Spleen (tissue), 7 donors: ENCODE data around the gene GRAMD1B.

ENCODE experiments used
- CTCF ChIP-seq, 11 experiments: fragments of 200-600 bp in 7 of 11; fragments of 450-650 bp in 4 of 11; sonication (generic) in 4 of 11; IDR thresholded peaks in 8 of 11; conservative IDR thresholded peaks in 3 of 11; 1 replicate in 7 of 11; 2 replicates in 4 of 11; pipeline versions ENCODE4 v1.4.0 to v1.8.0; 2016 to 2021; ENCODE audit warnings: antibody characterized with exemption in 11 of 11, inconsistent platforms in 4 of 11, mild to moderate bottlenecking in 1 of 11
- POLR2A ChIP-seq, 3 donors: fragments of 450-650 bp; IDR thresholded peaks; one replicate each; pipeline ENCODE4 v1.5.1; 2017; ENCODE audit warnings: antibody characterized with exemption in 3 of 3, mild to moderate bottlenecking in 1 of 3
- POLR2AphosphoS5 ChIP-seq, 3 donors: sonication (generic); formaldehyde crosslinking; IDR thresholded peaks; one replicate each; pipeline ENCODE4 v1.5.1; 2017; ENCODE audit warnings: antibody characterized with exemption in 3 of 3
- donor health status: DM: no; HTN: no; CAD: no; lungs with moderate emphysema.
- donor health status: DM: no; HTN: no; CAD: no.
- donor health status: DM: no; HTN: no; CAD: no.

GRCh38 chr11:123652599-123652998 lies 222.5 kb downstream of the GRAMD1B start:
- TF ChIP-seq POLR2AphosphoS5 (IDR thresholded peaks at IDR 0.05) (no peak), POLR2A (IDR thresholded peaks at IDR 0.05) (no peak), CTCF (IDR thresholded peaks at IDR 0.05 in 8 of 11, conservative IDR thresholded peaks at IDR 0.05 in 3 of 11) (no peak)
